HG03060 (cell line): ENCODE measurements around the gene ACOT12.
"Not testable (repeated sequence)": the region's sequence is repeated elsewhere in the genome, so short reads cannot be mapped to it uniquely, and the experiment has no call there.

Source experiments
- ATAC-seq: cut with Tn5 transposase; IDR thresholded peaks from one replicate; pipeline ENCODE4 v1.9.1; 2021; ENCODE audit warnings: low read depth, moderate number of reproducible peaks; ENCODE audit not compliant: unreplicated experiment

ACOT12 gene

GRCh38 chr5:81393783-81394718 is at the start of gene ACOT12:
TSS of gene ACOT12 (minus strand) at chr5:81394134. CDS start at chr5:81394114, 20 bp downstream.
- ATAC-seq: no peak

DNA sequence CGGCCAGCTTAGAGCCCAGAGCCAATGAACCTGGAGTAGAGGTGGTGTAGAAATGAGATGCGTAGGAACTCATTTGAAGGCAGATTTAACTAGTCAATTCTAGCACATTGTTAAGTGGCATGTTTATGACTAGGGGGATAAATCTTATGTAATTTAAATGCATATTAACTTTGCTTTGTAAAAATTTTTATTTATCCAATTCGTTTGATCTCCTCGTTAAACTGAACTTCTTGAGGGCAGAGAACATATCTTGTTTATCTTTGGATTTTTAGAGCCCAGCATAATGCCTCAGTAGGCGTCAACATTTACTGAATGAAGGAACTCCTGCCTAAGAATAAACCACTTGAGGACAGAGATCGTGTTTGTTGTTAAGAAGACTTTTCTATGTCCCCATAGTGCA is 41.1 kb upstream of the ACOT12 start:
- no peak for ATAC-seq

GRCh38 chr5:81429985-81430384 is 36.1 kb upstream of the ACOT12 start:
- no peak for ATAC-seq

GRCh38 chr5:81429363-81429762 is 35.4 kb upstream of the ACOT12 start:
- no peak for ATAC-seq

DNA sequence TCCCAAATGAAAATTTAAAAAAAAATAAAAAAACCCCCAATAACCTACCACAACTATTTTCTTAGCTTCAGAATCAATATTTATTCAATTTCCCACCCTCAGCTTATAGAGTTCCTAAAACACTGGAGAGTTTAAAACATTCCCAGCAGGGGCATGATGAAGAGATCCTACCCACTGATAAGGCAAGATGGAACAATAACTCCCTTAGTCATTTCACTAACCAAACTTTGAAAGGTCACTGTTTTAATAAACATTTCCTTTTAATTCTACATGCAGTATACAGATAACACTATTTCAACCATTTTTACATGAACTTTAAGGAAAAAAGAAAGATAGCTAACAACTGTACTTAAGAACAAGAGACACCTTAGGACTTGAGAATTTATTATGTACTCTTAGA is 34.9 kb upstream of the ACOT12 start:
- no peak for ATAC-seq

- ATAC-seq: no peak
Measured at GRCh38 chr5:81428446-81428845, 34.5 kb upstream of the ACOT12 start.

DNA sequence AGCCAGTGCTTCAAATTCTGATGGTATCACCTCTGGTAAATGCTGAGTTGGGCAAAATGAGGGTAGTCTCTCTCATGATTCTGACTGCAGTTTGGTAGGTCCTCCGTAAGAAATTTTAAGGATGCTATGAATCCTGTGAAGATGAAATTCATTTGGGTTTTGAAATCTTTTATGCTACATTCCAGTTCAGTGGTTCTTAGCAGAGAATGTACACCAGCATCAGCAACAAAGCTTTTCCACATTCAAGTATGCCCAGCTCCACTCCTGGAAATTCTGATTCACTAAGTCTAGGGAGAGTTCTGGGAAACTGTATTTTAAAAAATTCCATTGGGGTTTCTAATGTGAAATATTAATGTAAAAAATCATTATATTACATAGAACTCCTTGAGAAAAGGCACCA is 33.6 kb upstream of the ACOT12 start:
- no peak for ATAC-seq

DNA sequence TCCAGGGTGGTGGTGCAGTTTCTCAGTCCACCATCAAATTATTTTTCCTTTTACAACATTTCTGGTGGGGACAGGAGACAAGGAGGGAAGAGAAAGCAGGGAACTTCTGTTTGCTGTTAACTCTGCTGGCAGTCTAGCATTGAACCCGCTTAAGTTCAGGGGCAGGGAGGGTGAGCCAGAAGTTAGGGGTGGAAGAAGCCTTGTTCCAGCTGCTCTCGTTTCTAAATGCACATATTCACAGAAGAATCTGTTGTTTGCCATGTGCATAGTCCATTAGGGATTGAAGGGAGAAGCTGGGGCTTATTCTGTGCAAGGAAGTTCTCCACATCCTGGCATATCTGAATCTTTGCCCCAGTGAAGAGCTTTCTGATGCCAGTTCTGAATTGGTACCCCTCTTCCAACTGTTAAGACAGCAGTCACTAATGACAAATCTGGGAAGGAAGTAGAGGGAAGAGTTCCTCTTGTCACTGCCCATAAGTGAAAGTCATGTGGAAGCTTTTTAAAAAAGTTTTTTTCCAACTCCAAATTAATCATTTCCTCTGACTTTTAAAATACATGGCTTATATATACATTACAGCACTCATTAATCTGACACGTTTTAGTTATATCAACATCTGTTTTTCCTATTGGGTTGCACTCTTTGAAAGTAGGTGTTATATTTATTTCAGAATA is 32.6 kb upstream of the ACOT12 start:
- ATAC-seq: no peak

DNA sequence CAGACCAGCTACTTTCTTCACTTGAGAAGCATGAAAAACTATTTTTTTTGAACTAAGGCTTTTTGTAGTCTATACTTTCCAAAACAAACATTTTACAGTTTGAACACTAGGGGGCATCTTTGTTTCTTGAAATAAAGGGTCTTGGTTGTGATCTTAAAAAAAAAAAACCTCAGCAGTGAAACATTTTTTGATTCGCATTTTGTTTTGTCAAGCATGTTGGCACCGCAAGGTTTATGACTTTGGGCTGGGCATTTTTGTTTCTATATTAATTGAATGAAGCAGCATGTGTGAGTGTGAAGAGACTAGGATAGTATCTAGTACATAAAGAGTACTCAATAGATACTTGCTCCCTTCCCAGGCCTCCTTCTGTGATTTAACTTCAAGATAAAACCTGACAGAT is 31.6 kb upstream of the ACOT12 start:
- no peak for ATAC-seq

DNA sequence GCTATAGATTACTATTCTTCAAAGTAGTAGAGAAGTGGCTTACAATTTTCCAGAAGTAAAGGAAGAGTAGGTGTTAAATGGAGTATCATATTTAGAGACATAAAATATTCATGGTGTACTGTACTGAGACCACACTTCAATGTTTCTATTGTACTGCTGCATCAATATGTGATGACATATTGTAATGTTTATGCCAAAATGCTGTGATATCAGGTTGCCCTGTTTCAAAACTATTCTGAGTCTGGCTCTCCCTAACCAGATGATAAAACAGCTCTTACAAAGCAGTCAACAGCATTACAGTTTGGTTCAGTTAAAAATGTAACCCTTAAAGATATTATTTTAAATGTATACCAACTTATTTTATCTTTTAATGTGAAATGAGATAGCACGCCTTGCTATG is 30.8 kb upstream of the ACOT12 start:
- ATAC-seq: no peak

- ATAC-seq: no peak
Measured at GRCh38 chr5:81422671-81423070, 28.7 kb upstream of the ACOT12 start.

DNA sequence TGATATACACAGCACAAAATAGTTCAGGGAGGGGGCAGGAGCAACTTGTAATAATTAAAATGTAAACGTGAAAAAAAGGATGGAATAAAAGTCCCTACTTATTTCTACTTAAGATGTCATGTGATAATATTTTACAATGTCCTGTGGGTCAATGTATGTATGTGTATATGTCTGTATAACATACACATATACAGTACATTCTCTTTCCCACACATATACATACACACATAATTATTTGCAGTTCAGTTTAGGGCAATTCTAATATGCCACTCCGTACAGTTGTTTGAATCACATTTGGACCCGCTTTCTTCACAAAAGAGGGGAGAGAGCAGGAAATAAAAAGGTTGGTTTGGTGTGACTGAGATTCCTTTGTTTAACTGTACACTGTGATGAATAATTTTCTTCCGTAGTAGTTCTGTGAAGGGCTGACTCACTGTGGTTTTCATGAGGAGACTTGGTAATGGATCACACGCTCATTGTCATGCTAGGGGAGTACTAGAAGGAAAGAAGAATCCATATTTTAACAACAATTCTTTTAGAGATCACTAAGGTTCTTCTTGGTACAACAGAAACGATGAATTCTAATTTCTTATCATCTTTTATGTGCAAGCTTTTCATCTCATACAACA is 26.2 kb upstream of the ACOT12 start:
- ATAC-seq: no peak

GRCh38 chr5:81418606-81419005 is 24.7 kb upstream of the ACOT12 start:
- ATAC-seq: no peak

DNA sequence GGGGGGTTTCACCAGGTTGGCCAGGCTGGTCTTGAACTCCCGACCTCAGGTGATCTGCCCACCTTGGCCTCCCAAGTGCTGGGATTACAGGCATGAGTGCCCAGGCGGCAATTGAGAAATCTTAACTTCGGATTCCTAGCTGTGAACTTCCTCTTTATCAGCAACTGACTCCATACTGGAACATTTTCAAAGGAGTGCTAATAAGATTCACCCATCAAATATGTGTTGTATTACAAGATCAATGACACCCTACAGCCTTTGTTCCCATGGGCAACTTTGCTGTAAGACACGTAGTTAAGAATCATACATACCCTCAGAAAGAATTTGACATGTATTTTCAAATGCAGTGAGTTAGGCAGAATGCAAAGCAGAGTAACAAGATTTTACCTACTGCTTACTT is 23.1 kb upstream of the ACOT12 start:
- no peak for ATAC-seq

DNA sequence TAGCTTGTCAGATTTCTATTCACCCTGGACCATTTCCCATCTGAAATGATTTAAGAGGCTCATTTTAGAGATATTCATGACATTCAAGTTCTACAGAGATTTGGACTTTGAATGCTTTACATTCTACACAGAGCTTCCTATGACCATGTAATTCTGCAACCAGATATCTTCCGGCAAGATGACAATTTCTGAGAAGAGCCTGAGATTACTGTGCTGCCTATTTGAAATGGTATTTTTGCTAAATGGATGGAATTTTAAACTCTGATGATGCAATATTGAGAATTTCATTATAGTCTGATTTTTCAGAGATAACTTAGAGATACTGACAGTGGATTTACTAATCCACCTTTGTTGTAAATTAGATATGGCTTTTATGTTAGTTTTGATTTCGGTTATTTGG is 16.0 kb upstream of the ACOT12 start:
- ATAC-seq: no peak

DNA sequence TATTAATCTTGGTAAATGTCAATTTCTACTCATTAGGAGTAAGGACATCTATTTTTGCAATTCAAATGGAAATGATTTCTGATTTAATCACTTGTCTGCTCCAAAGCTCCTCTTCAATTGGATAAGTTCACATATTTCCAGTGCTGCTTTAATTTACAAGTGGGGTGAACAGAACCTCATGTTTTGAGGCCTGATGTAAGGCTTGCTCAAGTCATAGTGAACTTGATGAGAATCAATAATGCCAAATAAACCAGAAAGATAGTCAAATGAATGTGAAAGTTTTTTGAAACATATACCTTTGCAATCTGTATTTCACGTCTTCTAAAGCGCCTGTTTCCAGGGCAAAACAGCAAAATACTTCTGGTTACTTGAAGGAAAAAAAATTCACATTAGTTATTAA is 15.4 kb upstream of the ACOT12 start:
- ATAC-seq: no peak

GRCh38 chr5:81408496-81408895 is 14.6 kb upstream of the ACOT12 start:
- ATAC-seq: no peak

DNA sequence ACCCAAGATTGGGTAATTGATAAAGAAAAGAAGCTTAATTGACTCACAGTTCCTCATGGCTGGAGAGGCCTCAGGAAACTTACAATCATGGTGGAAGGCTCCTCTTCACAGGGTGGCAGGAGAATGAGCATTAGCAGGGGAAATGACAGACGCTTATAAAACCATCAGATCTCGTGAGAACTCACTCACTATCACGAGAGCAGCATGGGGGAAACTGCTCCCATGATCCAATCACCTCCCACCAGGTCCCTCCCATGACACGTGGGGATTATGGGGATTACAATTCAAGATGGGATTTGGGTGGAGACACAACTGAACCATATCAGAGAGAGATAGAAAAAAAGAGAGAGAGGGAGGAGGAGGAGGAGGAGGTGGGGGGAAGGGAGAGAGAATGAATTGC is 13.9 kb upstream of the ACOT12 start:
- not testable (repeated sequence) for ATAC-seq

GRCh38 chr5:81405126-81405891 is 11.4 kb upstream of the ACOT12 start:
- ATAC-seq: no peak

- no peak for ATAC-seq
Measured at GRCh38 chr5:81402192-81402930, 8.4 kb upstream of the ACOT12 start.
